ENCODE results near the gene FNTB.

DNA sequence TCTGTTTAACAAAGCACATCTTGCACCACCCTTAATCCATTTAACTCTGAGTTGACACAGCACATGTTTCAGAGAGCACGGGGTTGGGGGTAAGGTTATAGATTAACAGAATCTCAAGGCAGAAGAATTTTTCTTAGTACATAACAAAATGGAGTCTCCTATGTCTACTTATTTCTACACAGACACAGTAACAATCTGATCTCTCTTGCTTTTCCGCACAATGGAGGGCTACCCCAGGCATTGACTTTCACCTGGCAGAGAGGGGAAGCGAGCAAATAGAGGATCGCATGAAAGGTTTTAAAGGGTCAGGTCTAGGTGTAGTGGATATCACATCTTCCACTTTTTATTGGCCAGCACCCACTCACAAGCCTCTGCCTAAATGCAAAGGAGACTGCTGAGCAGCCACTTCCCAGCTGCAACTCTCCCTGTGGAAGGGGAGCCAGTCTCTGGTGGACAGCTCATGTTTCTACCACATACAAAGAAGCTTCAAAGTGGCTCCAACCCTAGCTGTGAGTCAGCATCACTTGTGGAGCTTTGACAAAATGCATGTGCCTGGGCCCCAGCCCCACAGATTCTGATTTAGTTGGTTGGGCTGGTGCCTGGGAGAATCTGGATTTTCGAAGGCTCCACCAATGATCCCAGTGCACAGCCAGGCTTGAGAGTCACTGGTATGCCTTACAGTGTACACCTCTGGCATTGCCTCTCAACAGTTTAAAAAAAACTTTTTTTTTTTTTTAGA, 7.2 kb upstream of the FNTB start:
- TF ChIP-seq CTCF (IDR thresholded peaks at IDR 0.05): no peak
- no peak for TF ChIP-seq EP300 (IDR thresholded peaks at IDR 0.05)
- no peak for TF ChIP-seq POLR2AphosphoS5 (IDR thresholded peaks at IDR 0.05)
- TF ChIP-seq POLR2A (IDR thresholded peaks at IDR 0.05): no peak

Measured in suprapubic skin (tissue), 4 donors.